MV-4-11 (cell line): ENCODE measurements around the gene PARVG.
A peak's percentile ranks its signal among the peaks of the same experiment; 100 is the strongest.

ENCODE experiments used
- DNase-seq: peaks from one replicate; lab custom pipeline; 2025; lab: John Stamatoyannopoulos, UW

The PARVG gene

DNA sequence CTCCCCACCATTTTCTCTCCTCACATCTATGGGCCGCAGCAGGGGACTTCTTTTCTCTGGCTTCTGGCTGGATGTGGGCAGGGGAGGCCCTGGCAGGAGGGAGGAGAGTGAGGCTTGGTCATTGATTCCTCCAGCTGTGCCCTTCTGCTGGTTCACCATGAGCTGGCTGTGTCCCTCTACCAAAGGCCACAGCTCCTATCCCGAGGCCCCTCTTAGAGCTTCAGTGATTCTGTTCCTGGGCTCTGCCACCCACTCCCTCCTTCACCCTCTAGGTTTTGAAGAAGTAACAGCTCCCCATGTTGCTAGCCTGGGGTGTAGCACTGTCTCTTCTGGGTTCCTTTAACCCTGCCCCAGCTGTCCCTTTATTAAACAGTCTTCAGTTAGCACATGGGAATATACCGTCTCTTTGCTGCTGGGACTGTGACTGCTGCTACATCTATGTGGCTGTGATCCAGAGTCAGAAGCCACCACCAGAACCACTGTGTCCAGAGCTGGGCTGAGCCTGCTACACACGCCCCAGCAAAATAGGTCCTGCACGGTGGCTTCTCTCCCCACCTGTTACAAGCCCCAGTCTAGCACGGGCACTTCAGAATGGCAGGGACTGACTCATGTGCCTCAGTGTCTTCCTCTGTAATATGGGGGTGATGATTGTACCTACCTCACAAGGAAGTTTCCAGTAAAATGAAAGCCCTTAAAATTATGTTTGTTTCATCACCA, 578 bp upstream of the PARVG start:
- peak; percentile 58 for DNase-seq

DNA sequence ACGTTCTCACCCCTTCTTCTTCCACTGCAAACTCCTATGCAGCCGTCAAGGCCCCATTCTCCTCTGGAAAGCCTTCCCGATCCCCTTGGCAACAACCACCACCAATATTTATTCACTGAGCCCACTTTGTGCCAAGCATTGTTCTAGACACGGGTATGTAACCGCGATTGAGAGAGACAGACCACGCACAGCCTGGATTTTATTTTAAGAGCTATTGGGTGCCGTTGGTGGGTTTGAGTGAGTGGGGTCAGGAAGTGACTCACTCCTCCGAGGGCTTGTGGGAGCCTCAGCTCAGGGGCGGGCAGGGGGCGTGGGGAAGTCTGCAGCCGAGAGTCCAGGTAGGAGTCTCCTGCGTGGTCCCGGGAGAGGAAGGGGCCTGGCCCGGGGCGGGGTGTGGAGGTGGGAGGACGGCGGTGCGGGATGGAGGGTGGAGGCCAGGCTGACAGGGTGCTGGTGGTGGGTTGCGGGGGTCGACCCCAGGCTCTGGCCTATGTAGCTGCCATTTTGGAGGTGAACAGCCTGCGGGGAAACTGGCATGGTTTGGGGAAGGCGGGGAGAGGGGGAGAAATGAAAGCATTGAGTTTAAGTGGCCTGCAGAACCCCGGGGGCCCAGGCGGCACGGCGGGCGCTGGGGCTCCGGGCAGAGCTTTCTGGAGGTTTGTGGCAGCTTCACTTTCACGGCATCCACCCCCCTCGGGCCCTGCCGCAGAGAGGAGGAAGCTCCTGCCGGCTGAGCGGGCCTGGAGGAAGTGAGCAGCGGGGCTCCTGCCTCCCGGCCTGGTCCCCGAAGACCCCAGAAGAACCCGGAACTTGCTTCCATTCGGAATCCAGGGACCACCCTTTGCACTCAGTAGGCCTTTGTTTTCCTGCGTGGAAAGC, 547 bp downstream of the PARVG start:
- DNase-seq: peak; percentile 90

DNA sequence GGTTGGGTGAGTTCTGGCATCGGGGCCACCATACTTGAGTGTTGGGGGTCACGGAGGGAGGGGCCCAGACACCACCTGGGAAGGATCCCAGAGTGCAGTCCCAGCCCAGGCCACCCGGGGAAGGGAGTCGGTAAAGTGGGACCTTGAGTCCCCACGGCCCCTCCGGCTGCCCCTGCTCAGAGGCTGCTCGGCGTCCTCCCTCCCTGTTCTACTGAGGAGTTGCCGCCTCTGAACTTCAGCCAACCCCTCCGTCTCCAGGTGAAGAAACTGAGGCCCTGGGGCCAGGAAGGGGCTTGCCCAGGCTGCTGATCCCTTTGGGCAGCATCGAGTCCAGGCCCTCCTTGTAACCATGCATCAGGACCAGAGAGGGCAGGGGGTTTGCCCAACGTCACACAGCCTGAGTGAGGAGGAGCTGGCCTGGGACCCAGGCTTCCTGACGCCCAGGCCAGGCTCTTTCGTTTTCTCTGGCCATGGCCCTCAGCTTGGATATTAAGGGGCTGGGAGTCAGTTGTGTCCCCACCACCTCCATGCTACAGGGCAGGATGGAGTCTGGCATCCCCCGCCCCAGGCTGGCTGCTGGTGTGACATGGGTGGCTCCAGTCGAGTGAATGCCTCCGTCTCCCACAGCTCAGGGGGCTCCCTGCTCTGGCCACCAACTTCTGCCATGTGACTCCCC, 1.3 kb downstream of the PARVG start:
- DNase-seq: no peak

DNA sequence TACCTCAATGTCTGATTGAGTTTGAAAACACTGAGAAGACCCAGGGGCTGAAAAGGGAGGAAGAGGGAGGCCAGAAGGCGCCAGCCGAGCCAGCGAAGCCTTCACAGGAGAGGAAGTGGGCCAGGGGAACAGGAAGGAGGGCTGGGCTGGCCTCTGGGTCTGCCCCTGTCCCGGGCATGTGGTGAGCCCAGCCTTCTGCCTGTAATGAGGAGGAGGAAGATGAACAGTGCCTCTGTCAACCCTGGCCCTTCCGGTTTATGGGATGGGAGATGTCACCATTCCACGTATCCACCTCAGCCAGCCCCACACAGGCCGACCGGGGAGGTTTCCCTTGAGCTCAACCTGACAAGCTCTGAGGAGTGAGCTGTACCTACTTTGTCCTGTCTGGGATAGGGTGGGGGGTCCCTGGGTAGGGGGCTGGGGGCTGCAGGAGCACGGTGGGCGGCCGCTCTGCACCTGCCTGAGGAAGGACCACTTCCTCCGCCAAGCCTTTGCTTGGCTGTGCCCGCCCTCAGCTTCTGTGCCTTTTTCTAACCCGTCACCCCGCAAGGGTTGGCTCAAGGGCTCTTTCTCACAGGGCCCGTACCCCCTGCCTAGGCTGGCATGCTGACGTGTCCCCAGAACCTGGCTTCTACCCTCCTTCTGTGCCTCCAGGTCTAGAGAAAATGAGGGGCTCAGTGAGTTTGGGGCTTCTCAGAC, 2.0 kb downstream of the PARVG start:
- DNase-seq: peak; percentile 90

DNA sequence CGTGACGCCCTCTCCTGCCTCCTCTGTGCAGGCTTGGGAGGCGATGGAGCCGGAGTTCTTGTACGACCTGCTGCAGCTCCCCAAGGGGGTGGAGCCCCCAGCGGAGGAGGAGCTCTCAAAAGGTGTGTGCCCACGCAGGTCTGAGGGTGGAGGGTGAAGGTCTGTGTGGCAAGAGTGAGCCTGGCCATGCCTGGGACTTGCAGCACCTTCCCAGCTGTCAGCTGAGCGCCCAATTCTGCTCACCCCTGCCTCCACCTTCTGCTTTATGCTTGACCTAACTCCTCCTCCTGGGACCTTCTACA, 2.5 kb downstream of the PARVG start:
- no peak for DNase-seq

DNA sequence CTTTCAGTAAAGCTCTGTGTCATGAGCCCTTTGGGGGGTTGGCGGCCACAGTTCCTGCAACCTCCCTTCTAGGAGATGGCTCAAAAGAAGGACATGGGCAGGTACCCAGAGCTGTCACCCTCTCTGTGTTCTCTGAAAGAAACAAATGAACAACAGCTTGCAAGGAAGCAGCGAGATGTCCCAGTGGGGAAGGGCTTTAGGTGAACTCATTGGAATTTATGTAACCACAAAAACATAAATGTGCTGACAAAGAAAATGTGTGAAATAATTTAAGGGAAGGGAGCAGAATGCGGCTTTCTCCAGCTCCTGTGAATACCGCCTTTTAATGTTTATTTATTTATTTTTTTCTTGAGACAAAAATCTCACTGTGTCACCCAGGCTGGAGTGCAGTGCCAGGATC, 3.3 kb downstream of the PARVG start:
- no peak for DNase-seq

DNA sequence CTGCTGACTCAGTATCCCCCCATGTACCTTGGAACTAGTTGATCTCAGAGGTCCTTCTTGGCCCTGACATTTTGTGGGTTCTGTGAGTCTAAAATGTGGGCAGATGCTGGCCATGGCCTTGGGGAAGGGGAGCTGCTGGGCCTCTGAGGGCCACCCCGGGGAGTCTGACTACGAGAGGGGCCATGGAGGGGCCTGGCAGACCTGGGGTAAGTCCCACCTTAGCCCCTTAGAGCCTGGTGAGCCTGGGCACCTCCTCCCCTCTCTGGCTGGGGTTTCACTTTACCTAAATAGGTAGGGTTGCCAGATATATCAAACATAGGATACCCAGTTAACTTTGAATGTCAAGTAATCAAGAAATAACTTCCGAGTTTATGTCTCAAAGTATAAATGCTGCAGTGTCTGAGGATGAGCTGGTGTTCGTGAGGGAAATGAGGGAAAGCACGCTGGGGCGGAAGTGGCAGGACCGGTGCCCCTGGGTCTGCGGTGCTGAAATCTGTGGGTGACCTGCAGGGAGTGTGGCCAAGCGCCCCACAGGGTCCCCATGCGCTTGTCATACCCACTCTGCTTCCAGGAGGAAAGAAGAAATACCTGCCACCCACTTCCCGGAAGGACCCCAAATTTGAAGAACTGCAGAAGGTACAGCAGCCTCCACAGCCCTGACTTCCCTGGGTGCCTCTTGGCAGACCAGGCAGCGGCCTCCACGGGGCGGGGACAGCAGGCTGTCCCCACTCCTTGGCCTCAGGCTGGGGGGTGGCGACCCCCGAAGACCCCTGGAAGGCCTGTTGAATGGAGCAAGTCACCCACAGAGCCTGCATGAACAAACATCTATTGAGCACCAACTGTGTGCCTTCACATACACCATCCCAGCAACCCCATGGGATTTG, 4.8 kb downstream of the PARVG start:
- no peak for DNase-seq

- DNase-seq: no peak
Measured at GRCh38 chr22:44186121-44186510, 5.4 kb downstream of the PARVG start.

DNA sequence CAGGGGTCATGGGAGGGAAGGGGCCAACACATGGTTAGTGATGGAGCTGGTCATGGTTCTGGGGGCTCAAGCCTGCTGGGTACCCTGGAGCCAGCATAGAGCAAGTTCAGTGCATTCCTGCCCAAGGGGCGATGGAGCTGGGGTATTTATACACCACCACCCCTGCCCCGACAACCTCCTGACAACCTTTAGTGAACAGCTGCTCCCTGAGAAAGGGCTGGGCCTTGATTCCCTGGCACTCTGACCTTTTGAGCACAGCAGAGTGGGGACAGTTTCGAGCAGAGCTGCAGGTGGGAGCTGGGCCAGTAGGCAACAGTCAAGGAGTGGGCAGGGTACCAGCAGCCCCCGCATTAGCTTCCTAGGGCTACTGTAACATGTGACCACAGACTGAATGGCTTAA, 6.0 kb downstream of the PARVG start:
- DNase-seq: no peak

GRCh38 chr22:44187652-44188230, 7.0 kb downstream of the PARVG start:
- DNase-seq: no peak

GRCh38 chr22:44188316-44188715, 7.6 kb downstream of the PARVG start:
- no peak for DNase-seq

DNA sequence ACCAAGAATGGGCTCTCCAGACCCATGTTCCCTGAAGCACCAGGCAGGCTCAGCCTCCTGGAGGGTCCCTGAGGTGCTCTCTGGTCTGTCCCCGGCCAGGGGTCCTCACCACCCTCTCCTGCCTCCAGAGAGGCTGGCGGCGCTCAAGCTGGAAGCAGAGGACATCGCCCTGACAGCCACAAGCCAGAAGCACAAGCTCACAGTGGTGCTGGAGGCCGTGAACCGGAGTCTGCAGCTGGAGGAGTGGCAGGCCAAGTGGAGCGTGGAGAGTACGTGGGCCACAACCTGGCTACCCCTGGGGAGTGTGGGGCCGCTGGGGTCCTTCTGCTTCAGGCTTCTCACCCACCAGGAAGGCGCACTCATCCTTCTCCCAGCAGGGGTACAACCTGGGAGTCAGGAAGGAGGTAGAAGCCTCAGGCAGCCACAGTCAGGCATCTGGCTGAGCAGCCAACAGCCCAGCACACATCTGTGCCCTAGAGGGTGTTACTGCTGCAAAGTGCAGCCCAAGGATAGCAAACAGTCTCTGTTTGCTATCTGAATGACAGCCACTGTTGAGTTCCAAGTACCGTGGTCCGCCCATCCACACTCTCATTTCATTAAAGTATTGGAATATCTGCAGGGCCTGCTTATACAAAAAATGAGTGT, 8.4 kb downstream of the PARVG start:
- DNase-seq: no peak

- no peak for DNase-seq
Measured at GRCh38 chr22:44190381-44190976, 9.8 kb downstream of the PARVG start.

- DNase-seq: peak; percentile 66
Measured at GRCh38 chr22:44191036-44191454, 10.3 kb downstream of the PARVG start.

DNA sequence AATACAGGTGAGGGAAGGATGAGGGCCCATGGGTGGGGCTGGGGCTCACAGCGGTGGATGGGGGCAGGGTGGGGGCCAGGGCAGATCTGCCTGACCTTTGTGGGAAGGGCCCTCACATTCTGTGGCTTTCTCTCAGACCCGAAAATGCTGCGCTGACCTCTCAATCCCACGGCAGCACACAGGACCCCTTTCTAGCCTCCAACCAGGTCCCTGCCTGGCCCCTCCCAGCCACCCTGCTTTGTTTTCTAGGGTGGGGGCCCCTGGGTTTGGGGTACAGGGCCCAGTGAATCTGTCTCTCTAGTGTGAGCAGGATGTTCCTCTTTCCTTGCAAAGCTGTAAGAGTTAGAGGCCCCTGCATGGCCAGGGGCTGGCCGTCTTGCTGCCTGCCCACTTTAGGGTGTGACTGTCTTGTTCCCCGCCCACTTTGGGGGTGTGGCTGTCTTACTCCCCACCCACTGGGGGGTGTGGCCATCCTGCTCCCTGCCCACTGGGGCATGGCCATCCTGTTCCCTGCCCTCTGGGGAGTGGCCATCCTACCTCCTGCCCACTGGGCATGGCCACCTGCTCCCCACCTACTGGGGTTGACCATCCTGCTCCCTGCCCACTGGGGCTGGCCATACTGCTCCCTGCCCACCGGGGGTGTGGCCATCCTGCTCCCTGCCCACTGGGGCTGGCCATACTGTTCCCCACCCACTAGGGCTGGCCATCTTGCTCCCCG, 11.5 kb downstream of the PARVG start:
- DNase-seq: peak; percentile 83

- DNase-seq: no peak
Measured at GRCh38 chr22:44192816-44193534, 12.2 kb downstream of the PARVG start.

DNA sequence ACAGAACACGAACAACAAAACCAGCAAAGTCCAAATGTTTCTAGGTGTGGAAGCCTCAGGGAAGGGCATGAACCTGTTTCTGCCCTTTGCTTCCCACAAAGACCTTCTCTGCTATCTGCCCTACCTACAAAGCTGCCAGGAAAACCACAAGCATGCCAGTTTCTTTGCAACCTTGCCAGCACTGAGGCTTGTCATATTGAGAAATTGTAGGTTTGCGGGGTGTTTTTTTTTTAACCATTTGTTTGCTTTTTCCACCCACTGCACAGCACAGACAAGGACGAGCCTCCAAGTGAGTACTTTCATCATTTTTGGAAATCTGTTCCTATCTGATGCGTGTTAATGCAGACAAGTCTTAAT, 12.8 kb downstream of the PARVG start:
- no peak for DNase-seq

- no peak for DNase-seq
Measured at GRCh38 chr22:44194569-44194968, 13.8 kb downstream of the PARVG start.
